MCF 10A (cell line): Measurements from ENCODE around the gene MOB2. TPM values are rescaled to one million over a fixed set of nuclear protein-coding genes. Genes with fewer than 3 reads are reported as not detected.

Experiments
- BruUV-seq: library from RNA; stranded (reverse); fragments of 400-500 nt; replicated peaks from 2 replicates; lab custom pipeline; 2021; lab: Mats Ljungman, UMichigan
- CTCF ChIA-PET: fragments of 300-600 bp; sonication (Branson Sonifier 250); formaldehyde crosslinking; extraction: SDS; loops from one replicate; lab custom pipeline; 2021; ENCODE audit warnings: antibody characterized with exemption, inconsistent platforms; lab: Yijun Ruan, JAX
- POLR2A ChIA-PET: fragments of 300-600, 350-650 bp; sonication (Branson Sonifier 250); formaldehyde crosslinking; extraction: SDS; loops from one replicate; lab custom pipeline; 2020; ENCODE audit warnings: antibody characterized with exemption, inconsistent platforms; lab: Yijun Ruan, JAX
- DNase-seq: peaks from one replicate; pipeline ENCODE4 v3.0.0-alpha.2; 2018; ENCODE audit not compliant: unreplicated experiment
- H3K27ac Mint-ChIP-seq: one replicate; pipeline ENCODE4 v1.8.0; 2022; ENCODE audit warnings: mild to moderate bottlenecking, low read depth, mixed read lengths; ENCODE audit not compliant: unreplicated experiment
- H3K27me3 Mint-ChIP-seq: one replicate; pipeline ENCODE4 v1.8.0; 2022; ENCODE audit warnings: mixed read lengths; ENCODE audit not compliant: insufficient read depth, unreplicated experiment
- H3K36me3 Mint-ChIP-seq: one replicate; pipeline ENCODE4 v1.8.0; 2022; ENCODE audit warnings: mild to moderate bottlenecking, moderate library complexity, mixed read lengths; ENCODE audit not compliant: insufficient read depth, unreplicated experiment
- H3K4me1 Mint-ChIP-seq: one replicate; pipeline ENCODE4 v1.8.0; 2022; ENCODE audit warnings: mixed read lengths; ENCODE audit not compliant: insufficient read depth, unreplicated experiment
- H3K4me3 Mint-ChIP-seq: one replicate; pipeline ENCODE4 v1.8.0; 2022; ENCODE audit warnings: mild to moderate bottlenecking, moderate library complexity, mixed read lengths; ENCODE audit not compliant: unreplicated experiment
- H3K9me3 Mint-ChIP-seq: one replicate; pipeline ENCODE4 v1.8.0; 2022; ENCODE audit warnings: mixed read lengths; ENCODE audit not compliant: unreplicated experiment
- CTCF ChIP-seq: fragments of 200-600 bp; IDR thresholded peaks from one replicate; pipeline ENCODE4 v1.8.0; 2022; ENCODE audit warnings: antibody characterized with exemption, mild to moderate bottlenecking; ENCODE audit not compliant: unreplicated experiment
- intact Hi-C: fragments of 100-400 bp; cut with micrococcal nuclease; formaldehyde crosslinking; loops from 2 replicates; pipeline ENCODE4 v1.14.1; 2022
- total RNA-seq: library from RNA; stranded (reverse); gene quantifications from 2 replicates; pipeline ENCODE4 v1.2.3, GENCODE V29; 2022

Gene MOB2
- total RNA-seq, 1 experiment from 2014 or later = 20.2 TPM

GRCh38 chr11:1451781-1452470 is 34.7 kb downstream of the MOB2 start:
- ChIA-PET POLR2A (no interaction called here), CTCF (interaction anchor here (0.6 kb wide), 1 partner anchor 66 kb away, joined by 4 read pairs; no protein-coding TSS in a partner anchor)
- intact Hi-C loops = no loop called here
- no TSS peak for BruUV-seq
- Mint-ChIP-seq H3K27me3 (no peaks in the 10 kb centered on the region), H3K9me3 (no peaks in the 10 kb centered on the region), H3K36me3 (no peaks in the 10 kb centered on the region), H3K4me3 (no peak overlapping the region), H3K4me1 (no peaks in the 10 kb centered on the region), H3K27ac (no peak overlapping the region)
- no peak for DNase-seq
- TF ChIP-seq CTCF = no peak

GRCh38 chr11:1450949-1451710 is 35.4 kb downstream of the MOB2 start:
- ChIA-PET POLR2A (no interaction called here), CTCF (interaction anchor here (0.6 to 0.7 kb wide), 2 partner anchors 65 to 513 kb away, joined by 3 to 4 read pairs; no protein-coding TSS in a partner anchor)
- intact Hi-C loops = no loop called here
- no peak overlapping the region for H3K4me3 Mint-ChIP-seq
- no peaks in the 10 kb centered on the region for H3K36me3 Mint-ChIP-seq
- no peak for TF ChIP-seq CTCF
- BruUV-seq = no TSS peak
- DNase-seq = no peak
- H3K9me3 Mint-ChIP-seq = no peaks in the 10 kb centered on the region
- no peak overlapping the region for H3K27ac Mint-ChIP-seq
- no peaks in the 10 kb centered on the region for H3K27me3 Mint-ChIP-seq
- H3K4me1 Mint-ChIP-seq = no peaks in the 10 kb centered on the region

GRCh38 chr11:1450344-1450875 is 36.2 kb downstream of the MOB2 start:
- Mint-ChIP-seq H3K36me3 (no peaks in the 10 kb centered on the region), H3K27me3 (no peaks in the 10 kb centered on the region), H3K4me3 (no peak overlapping the region), H3K9me3 (no peaks in the 10 kb centered on the region), H3K27ac (no peak overlapping the region), H3K4me1 (no peaks in the 10 kb centered on the region)
- ChIA-PET POLR2A (interaction anchor here (0.6 kb wide), 1 partner anchor 100 kb away, joined by 3 read pairs; no protein-coding TSS in a partner anchor), CTCF (interaction anchor here (0.7 kb wide), 1 partner anchor 512 kb away, joined by 3 read pairs; no protein-coding TSS in a partner anchor)
- intact Hi-C loops = no loop called here
- TF ChIP-seq CTCF = no peak
- DNase-seq = no peak
- no TSS peak for BruUV-seq
